Fibroblast of pulmonary artery (primary cell): ENCODE measurements around the gene FKBP6.
"Not testable (repeated sequence)": the region's sequence is repeated elsewhere in the genome, so short reads cannot be mapped to it uniquely, and the experiment has no call there.

Experiments
- DNase-seq: peaks from one replicate; pipeline ENCODE4 v3.0.0-alpha.2; 2010; ENCODE audit warnings: low read depth
- H3K4me3 ChIP-seq: replicated peaks from 2 replicates; pipeline ENCODE4 v1.5.1; 2011; ENCODE audit warnings: low read depth, mild to moderate bottlenecking, control low read depth, low read length, moderate library complexity
- TF ChIP-seq, protein P1 (sequence below): IDR thresholded peaks from 2 replicates; pipeline ENCODE4 v1.5.1; 2011; ENCODE audit warnings: mild to moderate bottlenecking, control low read depth, low read length, inconsistent platforms; ENCODE audit errors: missing control alignments

Gene FKBP6

GRCh38 chr7:73358590-73359275 lies 30.8 kb downstream of the FKBP6 start:
- DNase-seq, result no peak
- TF ChIP-seq, protein P1, sequence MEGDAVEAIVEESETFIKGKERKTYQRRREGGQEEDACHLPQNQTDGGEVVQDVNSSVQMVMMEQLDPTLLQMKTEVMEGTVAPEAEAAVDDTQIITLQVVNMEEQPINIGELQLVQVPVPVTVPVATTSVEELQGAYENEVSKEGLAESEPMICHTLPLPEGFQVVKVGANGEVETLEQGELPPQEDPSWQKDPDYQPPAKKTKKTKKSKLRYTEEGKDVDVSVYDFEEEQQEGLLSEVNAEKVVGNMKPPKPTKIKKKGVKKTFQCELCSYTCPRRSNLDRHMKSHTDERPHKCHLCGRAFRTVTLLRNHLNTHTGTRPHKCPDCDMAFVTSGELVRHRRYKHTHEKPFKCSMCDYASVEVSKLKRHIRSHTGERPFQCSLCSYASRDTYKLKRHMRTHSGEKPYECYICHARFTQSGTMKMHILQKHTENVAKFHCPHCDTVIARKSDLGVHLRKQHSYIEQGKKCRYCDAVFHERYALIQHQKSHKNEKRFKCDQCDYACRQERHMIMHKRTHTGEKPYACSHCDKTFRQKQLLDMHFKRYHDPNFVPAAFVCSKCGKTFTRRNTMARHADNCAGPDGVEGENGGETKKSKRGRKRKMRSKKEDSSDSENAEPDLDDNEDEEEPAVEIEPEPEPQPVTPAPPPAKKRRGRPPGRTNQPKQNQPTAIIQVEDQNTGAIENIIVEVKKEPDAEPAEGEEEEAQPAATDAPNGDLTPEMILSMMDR, result no peak
- no peak overlapping the region for H3K4me3 ChIP-seq

DNA sequence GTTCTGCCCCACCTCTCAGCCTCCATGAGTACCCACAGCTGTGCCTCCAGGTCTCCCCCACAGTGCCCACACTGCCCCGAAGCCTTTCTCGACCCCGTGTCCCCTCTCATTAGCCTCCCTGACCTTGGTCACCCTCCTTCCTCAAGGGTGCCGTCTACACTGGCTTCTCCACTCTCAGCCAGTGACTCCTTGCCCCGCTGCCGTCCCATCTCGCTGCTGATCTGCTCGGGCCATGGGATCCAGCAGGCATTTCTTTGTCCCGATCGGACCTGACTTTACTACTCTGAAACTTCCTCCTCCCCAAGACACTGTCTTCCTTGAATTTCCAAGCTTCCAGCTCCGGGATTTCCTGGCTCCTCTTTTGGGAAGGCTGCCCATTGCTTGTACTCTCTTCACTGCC lies 31.3 kb downstream of the FKBP6 start:
- TF ChIP-seq, protein P1, result no peak
- DNase-seq, result no peak

GRCh38 chr7:73359746-73360375 lies 31.9 kb downstream of the FKBP6 start:
- DNase-seq, result no peak
- H3K4me3 ChIP-seq, result no peak overlapping the region
- TF ChIP-seq, protein P1, result no peak

More for the DNA sequence above, 31.3 kb downstream of the FKBP6 start:
- no peak overlapping the region for H3K4me3 ChIP-seq

DNA sequence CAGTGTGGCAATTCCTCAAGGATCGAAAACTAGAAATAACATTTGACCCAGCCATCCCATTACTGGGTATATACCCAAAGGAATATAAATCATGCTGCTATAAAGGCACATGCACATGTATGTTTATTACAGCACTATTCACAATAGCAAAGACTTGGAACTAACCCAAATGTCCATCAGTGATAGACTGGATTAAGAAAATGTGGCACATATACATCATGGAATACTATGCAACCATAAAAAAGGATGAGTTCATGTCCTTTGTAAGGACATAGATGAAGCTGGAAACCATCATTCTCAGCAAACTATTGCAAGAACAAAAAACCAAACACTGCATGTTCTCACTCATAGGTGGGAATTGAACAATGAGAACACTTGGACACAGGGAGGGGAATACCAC lies 32.6 kb downstream of the FKBP6 start:
- DNase-seq, H3K4me3 ChIP-seq: not testable (repeated sequence)

DNA sequence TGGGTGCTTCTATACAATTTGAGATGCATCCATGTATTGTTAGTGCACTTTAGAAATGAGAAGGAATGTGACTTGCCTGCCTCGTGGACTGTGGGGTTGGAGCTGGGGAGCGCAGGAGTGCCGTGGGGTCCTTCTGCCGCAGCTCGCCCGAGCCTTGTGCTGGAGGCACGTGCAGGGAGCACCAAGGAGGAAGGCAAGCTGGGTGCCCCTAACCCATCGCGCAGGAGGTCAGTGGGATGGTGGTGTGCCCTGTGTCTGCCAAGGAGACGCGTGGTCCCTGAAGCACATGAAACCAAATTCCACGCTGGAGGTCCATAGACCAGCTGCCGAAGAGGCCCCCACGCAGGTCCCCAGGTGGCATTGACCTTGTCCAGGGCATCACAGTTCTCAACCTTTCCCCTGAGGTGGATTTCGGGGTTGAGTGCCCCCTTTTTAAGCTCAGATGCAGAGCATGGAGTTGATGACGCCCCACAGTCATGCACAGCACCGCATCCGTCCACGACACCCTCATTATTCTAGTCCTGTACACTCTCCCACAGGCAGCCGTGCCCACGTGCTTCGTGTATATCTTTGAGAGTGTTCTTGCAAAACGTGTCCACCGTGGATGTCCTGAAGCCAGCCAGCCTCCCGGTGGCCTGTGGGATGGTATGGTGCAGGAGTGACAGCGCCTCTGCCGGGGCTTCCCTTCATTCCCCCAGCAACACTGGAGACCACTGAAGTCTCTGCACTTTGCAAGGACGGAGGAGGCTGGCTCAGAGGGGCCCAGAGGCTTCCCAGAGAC lies 35.5 kb downstream of the FKBP6 start:
- DNase-seq, result no peak
- no peak overlapping the region for H3K4me3 ChIP-seq
- TF ChIP-seq, protein P1, result no peak

DNA sequence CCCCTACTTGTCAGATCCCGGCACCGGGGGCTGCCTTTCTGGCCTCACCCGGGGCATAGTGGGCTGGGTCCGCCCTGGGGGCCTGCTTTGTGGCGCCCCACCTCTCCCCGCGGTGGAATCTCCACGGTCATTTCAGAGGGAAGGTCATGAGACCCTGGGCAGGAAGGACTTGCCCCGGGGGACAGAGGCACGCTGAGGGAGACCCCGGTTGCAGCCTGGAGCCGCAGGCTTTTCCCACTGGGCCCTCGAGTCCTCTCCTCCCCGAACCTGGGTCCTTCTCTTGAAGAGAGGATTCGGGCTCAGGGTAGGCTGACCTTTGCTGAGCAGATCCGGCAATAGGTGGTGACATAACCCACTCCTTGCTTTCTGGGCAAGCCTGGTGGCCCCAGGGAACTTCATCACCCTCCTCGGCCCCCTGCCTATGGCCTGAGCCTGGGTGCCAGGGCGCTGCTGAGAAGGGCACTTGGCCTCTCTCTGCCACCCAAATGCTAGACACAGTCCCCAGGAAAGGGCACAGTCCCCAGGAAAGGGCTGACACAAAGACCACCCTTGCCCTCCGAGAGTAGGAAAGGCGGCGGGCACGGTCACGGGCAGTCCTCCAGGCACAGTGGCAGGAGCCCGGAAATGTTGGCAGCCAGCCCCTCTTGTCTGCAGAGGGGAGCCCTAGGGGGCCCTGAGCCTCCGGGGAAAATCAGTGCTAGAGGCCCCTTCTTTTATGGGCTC lies 36.2 kb downstream of the FKBP6 start:
- no peak overlapping the region for H3K4me3 ChIP-seq
- no peak for DNase-seq
- TF ChIP-seq, protein P1, result no peak

- H3K4me3 ChIP-seq, result no peak overlapping the region
- no peak for DNase-seq
- TF ChIP-seq, protein P1, result no peak
Measured at GRCh38 chr7:73366127-73366526, 38.2 kb downstream of the FKBP6 start.
